HG03108 (cell line): Measurements from ENCODE around the gene IRAK3.
A peak's percentile ranks its signal among the peaks of the same experiment; 100 is the strongest.

Source experiments
- ATAC-seq: cut with Tn5 transposase; IDR thresholded peaks from one replicate; pipeline ENCODE4 v1.9.1; 2021; ENCODE audit warnings: moderate library complexity; ENCODE audit not compliant: unreplicated experiment

IRAK3 gene

GRCh38 chr12:66252771-66253170 is 63.8 kb downstream of the IRAK3 start:
- no peak for ATAC-seq

- ATAC-seq, result no peak
These were observed 66.7 kb downstream of the IRAK3 start for GRCh38 chr12:66255737-66256136.

GRCh38 chr12:66258011-66258410 is 69.0 kb downstream of the IRAK3 start:
- ATAC-seq, result no peak

- no peak for ATAC-seq
These were observed 73.7 kb downstream of the IRAK3 start for GRCh38 chr12:66262737-66263136.

- ATAC-seq, result no peak
These were observed 79.5 kb downstream of the IRAK3 start for GRCh38 chr12:66268562-66268961.

GRCh38 chr12:66269142-66269541 is 80.1 kb downstream of the IRAK3 start:
- no peak for ATAC-seq

GRCh38 chr12:66269757-66270383 is 80.9 kb downstream of the IRAK3 start:
- no peak for ATAC-seq

GRCh38 chr12:66270613-66271012 is 81.6 kb downstream of the IRAK3 start:
- ATAC-seq, result no peak

GRCh38 chr12:66272650-66273049 is 83.6 kb downstream of the IRAK3 start:
- ATAC-seq, result no peak

GRCh38 chr12:66273147-66273546 is 84.1 kb downstream of the IRAK3 start:
- no peak for ATAC-seq

- ATAC-seq, result no peak
These were observed 86.0 kb downstream of the IRAK3 start for GRCh38 chr12:66275040-66275439.

- ATAC-seq, result no peak
These were observed 90.2 kb downstream of the IRAK3 start for GRCh38 chr12:66279123-66279712.

- ATAC-seq, result no peak
These were observed 91.5 kb downstream of the IRAK3 start for GRCh38 chr12:66280561-66280960.

- no peak for ATAC-seq
These were observed 93.2 kb downstream of the IRAK3 start for GRCh38 chr12:66282244-66282643.

- ATAC-seq, result no peak
These were observed 98.3 kb downstream of the IRAK3 start for GRCh38 chr12:66287275-66287674.

- no peak for ATAC-seq
These were observed 99.1 kb downstream of the IRAK3 start for GRCh38 chr12:66288121-66288520.

GRCh38 chr12:66289485-66289884 is 100.5 kb downstream of the IRAK3 start:
- no peak for ATAC-seq

GRCh38 chr12:66290716-66291200 is 101.7 kb downstream of the IRAK3 start:
- no peak for ATAC-seq

- no peak for ATAC-seq
These were observed 107.2 kb downstream of the IRAK3 start for GRCh38 chr12:66296176-66296683.

GRCh38 chr12:66297080-66297479 is 108.1 kb downstream of the IRAK3 start:
- ATAC-seq, result no peak

GRCh38 chr12:66297923-66298322 is 108.9 kb downstream of the IRAK3 start:
- no peak for ATAC-seq

- ATAC-seq, result peak; percentile 93
These were observed 113.2 kb downstream of the IRAK3 start, which contains the start of gene HELB for GRCh38 chr12:66301944-66302826. TSS of gene HELB (plus strand) at chr12:66302493. CDS start at chr12:66302604, 111 bp downstream.
